HG03139 (cell line): ENCODE results near the gene PCDHGB5.
A peak's percentile ranks its signal among the peaks of the same experiment; 100 is the strongest.
"Not testable (repeated sequence)": the region's sequence is repeated elsewhere in the genome, so short reads cannot be mapped to it uniquely, and the experiment has no call there.

ENCODE experiments used
- ATAC-seq: cut with Tn5 transposase; IDR thresholded peaks from one replicate; pipeline ENCODE4 v1.9.1; 2021; ENCODE audit not compliant: unreplicated experiment

PCDHGB5 gene

DNA sequence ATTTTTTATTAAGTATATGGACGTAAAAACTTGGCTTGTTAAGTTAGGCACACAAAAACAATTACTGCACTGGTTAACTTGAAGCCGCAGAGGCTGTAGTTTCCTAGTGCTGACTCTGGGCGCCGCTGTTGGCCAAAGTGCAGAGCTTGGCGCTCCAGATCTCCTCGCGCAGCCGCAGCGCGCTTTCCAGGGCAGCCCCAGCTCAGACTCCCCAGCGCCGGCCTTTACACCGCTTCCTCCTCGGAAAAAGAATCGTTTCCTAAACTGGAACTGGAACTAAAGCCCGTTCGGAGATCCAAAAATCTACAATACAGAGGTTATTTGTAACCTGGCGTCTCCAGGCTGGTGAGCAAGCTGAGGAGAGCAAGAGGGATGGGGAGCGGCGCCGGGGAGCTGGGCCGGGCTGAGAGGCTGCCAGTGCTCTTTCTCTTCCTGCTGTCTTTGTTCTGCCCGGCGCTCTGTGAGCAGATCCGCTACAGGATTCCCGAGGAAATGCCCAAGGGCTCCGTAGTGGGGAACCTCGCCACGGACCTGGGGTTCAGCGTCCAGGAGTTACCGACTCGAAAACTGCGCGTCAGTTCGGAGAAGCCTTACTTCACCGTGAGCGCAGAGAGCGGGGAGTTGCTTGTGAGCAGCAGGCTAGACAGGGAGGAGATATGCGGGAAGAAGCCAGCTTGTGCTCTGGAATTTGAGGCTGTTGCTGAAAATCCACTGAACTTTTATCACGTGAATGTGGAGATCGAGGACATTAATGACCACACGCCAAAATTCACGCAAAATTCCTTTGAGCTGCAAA is at the start of gene PCDHGB5:
Gene PCDHGB5, plus strand, starts transcription at position 192 of the 796 bp plus-strand sequence. Its CDS starts 181 bp downstream, at position 373.
- ATAC-seq: not testable (repeated sequence)

DNA sequence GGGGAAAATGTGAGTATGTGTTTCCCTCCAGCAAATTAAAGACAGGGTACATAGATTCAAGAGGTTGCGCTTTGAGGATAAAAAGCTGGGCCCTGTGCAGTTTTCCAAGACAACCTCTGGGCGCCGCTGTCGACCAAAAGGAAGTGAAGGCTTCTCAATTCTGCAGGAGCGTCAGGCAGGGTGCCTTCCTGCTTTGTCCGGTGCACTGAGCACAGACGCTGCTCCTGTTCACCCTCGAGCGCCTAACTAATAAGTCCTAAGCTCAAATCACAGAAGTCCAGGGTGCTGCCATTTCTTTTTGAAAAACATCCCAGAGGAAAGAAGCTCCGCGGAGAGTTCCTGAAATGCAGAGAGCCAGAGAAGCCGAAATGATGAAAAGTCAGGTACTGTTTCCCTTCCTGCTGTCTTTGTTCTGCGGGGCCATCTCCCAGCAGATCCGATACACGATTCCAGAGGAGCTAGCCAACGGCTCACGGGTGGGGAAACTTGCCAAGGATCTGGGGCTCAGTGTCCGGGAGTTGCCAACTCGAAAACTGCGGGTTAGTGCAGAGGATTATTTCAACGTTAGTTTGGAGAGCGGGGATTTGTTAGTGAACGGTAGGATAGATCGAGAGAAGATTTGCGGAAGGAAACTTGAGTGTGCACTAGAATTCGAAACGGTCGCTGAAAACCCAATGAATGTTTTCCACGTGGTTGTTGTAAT is 47.7 kb upstream of the PCDHGB5 start, which contains the start of gene PCDHGB1:
Gene PCDHGB1, plus strand, starts transcription at position 183 of the 703 bp plus-strand sequence. Its CDS starts 162 bp downstream, at position 345.
- no peak for ATAC-seq

DNA sequence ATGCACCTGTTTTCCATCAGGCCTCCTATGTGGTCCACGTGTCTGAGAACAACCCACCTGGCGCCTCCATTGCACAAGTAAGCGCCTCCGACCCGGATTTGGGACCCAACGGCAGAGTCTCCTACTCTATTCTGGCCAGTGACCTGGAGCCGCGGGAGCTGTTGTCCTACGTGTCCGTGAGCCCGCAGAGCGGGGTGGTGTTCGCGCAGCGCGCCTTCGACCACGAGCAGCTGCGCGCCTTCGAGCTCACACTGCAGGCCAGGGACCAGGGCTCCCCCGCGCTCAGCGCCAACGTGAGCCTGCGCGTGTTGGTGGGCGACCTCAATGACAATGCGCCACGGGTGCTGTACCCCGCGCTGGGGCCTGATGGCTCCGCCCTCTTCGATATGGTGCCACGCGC is 46.2 kb upstream of the PCDHGB5 start:
- ATAC-seq: no peak

DNA sequence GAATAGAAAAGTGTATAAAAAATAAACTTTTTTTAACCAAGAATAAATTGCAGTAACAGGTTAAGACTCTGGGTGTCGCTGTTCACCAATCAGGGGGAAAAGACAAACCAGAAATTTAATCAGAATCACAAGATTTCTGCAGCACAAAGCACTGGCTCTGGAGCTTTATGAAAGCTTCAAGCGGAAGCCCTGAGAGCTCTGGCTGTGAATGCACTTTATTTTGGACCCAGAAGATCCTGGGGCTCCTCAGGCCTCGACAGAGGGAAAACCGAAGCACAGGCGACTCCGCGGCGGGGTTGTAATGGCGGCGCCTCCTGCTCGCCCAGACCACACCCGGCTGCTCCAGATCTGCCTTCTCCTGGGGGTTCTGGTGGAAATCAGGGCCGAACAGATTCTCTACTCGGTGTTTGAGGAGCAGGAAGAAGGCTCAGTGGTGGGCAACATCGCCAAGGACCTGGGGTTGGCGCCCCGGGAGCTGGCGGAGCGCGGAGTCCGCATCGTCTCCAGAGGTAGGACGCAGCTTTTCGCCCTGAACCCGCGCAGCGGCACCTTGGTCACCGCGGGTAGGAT is 42.8 kb upstream of the PCDHGB5 start, which contains the start of gene PCDHGA4:
Gene PCDHGA4, plus strand, starts transcription at position 122 of the 570 bp plus-strand sequence. Its CDS starts 87 bp downstream, at position 209.
- ATAC-seq: no peak

GRCh38 chr5:141355641-141356040 is 42.1 kb upstream of the PCDHGB5 start:
- ATAC-seq: no peak

DNA sequence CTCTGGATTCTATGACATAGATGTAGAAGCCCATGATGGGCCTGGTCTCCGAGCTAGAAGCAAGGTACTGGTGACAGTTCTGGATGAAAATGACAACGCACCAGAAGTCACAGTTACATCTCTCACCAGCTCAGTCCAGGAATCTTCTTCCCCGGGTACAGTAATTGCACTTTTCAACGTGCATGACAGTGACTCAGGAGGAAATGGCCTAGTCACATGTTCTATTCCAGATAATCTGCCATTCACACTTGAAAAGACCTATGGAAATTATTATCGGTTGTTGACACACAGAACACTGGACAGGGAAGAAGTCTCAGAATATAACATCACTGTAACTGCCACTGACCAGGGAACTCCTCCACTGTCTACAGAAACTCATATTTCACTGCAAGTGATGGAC is 41.6 kb upstream of the PCDHGB5 start:
- ATAC-seq: no peak

DNA sequence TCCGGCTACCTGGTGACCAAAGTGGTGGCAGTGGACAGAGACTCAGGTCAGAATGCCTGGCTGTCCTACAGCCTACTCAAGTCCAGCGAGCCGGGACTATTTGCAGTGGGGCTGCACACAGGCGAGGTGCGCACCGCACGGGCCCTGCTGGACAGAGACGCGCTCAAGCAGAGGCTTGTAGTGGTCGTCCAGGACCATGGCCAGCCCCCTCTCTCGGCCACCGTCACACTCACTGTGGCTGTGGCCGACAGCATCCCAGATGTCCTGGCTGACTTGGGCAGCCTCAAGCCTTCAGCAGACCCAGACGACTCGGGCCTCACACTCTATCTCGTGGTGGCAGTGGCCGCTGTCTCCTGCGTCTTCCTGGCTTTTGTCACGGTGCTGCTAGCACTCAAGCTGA is 40.8 kb upstream of the PCDHGB5 start:
- ATAC-seq: no peak

GRCh38 chr5:141359790-141360426 is 37.8 kb upstream of the PCDHGB5 start, which contains the start of gene PCDHGB2:
Gene PCDHGB2 (plus strand): TSS chr5:141359994. CDS start chr5:141360136, 142 bp downstream.
- peak; percentile 67 for ATAC-seq

GRCh38 chr5:141360685-141361084 is 37.1 kb upstream of the PCDHGB5 start:
- no peak for ATAC-seq

- no peak for ATAC-seq
Observed at GRCh38 chr5:141362719-141363118, 35.0 kb upstream of the PCDHGB5 start.

- ATAC-seq: no peak
Observed at GRCh38 chr5:141363952-141364660, 33.6 kb upstream of the PCDHGB5 start, which contains the start of gene PCDHGA5. Gene PCDHGA5 (plus strand): TSS chr5:141364162. CDS start chr5:141364331, 169 bp downstream.

DNA sequence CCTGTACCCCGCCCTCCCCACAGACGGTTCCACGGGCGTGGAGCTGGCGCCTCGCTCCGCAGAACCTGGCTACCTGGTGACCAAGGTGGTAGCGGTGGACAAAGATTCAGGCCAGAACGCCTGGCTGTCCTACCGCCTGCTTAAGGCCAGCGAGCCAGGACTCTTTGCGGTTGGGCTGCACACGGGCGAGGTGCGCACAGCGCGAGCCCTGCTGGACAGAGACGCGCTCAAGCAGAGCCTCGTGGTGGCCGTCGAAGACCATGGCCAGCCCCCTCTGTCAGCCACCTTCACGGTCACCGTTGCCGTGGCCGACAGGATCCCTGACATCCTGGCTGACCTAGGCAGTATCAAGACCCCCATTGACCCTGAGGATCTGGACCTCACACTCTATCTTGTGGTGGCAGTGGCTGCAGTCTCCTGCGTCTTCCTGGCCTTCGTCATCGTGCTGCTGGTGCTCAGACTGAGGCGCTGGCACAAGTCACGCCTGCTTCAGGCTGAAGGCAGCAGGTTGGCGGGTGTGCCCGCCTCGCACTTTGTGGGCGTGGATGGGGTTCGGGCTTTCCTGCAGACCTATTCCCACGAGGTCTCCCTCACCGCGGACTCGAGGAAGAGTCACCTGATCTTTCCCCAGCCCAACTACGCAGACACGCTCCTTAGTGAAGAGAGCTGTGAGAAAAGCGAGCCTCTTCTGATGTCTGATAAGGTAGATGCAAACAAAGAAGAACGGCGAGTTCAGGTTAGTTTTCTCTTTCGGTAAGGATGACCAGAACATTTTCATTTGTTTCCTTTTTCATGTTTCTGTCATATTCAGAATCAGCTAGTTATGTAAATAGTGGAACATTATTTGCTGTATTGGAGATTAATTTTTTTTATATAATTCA is 31.5 kb upstream of the PCDHGB5 start:
- ATAC-seq: no peak

DNA sequence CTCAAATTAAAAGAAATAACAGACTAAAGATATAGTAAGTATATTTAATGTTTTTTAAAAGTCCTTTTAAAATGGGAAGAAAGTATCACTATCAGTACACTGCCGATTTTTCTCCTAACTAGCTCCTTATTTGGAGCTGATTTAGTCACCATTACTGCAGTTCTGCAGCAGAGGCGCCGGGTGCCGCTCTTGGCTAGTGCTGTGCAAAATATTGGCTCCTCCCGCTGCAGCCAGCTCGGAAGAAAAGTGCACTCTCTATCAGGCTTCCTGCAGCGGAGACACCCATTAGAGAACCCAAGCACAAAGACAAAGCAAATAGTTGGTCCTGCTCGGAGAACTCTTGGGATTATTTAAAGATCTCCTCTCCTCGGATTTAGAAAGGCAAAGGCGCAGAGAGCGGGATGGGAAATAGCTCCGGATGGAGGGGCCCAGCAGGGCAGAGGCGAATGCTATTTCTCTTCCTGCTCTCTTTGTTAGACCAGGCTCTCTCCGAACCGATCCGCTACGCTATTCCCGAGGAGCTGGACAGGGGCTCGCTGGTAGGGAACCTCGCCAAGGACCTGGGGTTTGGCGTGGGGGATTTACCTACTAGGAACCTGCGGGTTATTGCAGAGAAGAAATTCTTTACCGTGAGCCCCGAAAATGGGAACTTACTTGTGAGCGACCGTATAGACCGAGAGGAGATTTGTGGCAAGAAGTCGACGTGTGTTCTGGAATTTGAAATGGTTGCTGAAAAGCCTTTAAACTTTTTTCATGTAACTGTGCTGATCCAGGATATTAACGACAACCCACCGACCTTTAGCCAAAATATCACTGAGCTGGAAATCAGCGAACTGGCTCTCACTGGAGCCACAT is 27.5 kb upstream of the PCDHGB5 start, which contains the start of gene PCDHGB3:
Gene PCDHGB3, plus strand, starts transcription at position 249 of the 855 bp plus-strand sequence. Its CDS starts 153 bp downstream, at position 402.
- peak; percentile 86 for ATAC-seq

- ATAC-seq: no peak
Observed at GRCh38 chr5:141371572-141372475, 25.9 kb upstream of the PCDHGB5 start.

GRCh38 chr5:141373673-141374317 is 24.0 kb upstream of the PCDHGB5 start, which contains the start of gene PCDHGA6:
Gene PCDHGA6 (plus strand): TSS chr5:141373891. CDS start chr5:141374084, 193 bp downstream.
- ATAC-seq: no peak

- ATAC-seq: no peak
Observed at GRCh38 chr5:141374627-141375026, 23.1 kb upstream of the PCDHGB5 start.
